ENCODE measurements around the gene CEACAM21. TPM values are rescaled to one million over a fixed set of nuclear protein-coding genes. Genes with fewer than 3 reads are reported as not detected.

The CEACAM21 gene
- total RNA-seq, 1 experiment from 2014 or later, result not detected

DNA sequence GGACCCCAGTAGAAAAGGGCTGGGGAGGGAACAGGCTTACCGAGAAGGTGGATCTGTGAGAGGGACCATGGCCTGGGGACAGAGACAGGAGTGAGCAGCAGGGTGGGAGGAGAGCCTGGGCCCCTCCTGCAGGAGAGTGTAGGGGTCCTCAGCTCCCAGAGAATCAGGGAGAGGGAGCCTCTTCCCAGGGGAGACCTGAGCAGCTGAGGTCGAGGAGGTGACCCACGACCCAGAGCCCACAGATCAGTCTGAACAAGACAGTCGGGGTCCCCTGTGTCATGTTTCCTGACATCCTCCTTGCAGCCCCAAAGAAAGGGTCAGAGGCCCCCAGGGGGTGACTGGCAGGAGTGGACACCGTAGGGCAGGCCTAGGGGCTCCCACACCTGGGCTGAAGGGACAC lies 44.2 kb downstream of the CEACAM21 start:
- Histone ChIP-seq H3K9me2 (replicated peaks; ENCODE audit: insufficient read depth, low read length) (no peaks in the 10 kb centered on the region), H3K9me3 (ENCODE audit: low read length) (no peaks in the 10 kb centered on the region), H3K9ac (ENCODE audit: low read length) (no peak overlapping the region), H3K36me3 (ENCODE audit: insufficient read depth, low read length) (no peaks in the 10 kb centered on the region), H3K27ac (ENCODE audit: low read length) (no peak overlapping the region), H3K4me3 (ENCODE audit: low read length) (no peak overlapping the region), H3K4me1 (ENCODE audit: low read length) (no peaks in the 10 kb centered on the region), H3K4me2 (ENCODE audit: low read depth, low read length, poor library complexity, severe bottlenecking) (no peak overlapping the region), H2AFZ (ENCODE audit: low read length) (no peak overlapping the region), H3K27me3 (ENCODE audit: low read length) (no peaks in the 10 kb centered on the region), H4K20me1 (ENCODE audit: insufficient read depth, low read depth, low read length) (no peaks in the 10 kb centered on the region), H3K79me2 (ENCODE audit: low read length) (no peaks in the 10 kb centered on the region)
- DNase-seq, result no peak

- no peaks in the 10 kb centered on the region for H3K79me2 ChIP-seq (ENCODE audit: low read length)
- H3K9me3 ChIP-seq (ENCODE audit: low read length), result no peaks in the 10 kb centered on the region
- no peak overlapping the region for H3K9ac ChIP-seq (ENCODE audit: low read length)
- no peaks in the 10 kb centered on the region for H3K36me3 ChIP-seq (ENCODE audit: insufficient read depth, low read length)
- H3K27me3 ChIP-seq (ENCODE audit: low read length), result no peaks in the 10 kb centered on the region
- H2AFZ ChIP-seq (ENCODE audit: low read length), result no peak overlapping the region
- no peak overlapping the region for H3K4me2 ChIP-seq (ENCODE audit: low read depth, low read length, poor library complexity, severe bottlenecking)
- H3K4me1 ChIP-seq (ENCODE audit: low read length), result no peaks in the 10 kb centered on the region
- H3K4me3 ChIP-seq (ENCODE audit: low read length), result no peak overlapping the region
- H3K27ac ChIP-seq (ENCODE audit: low read length), result no peak overlapping the region
- no peak for DNase-seq
- no peaks in the 10 kb centered on the region for H4K20me1 ChIP-seq (ENCODE audit: insufficient read depth, low read depth, low read length)
- H3K9me2 ChIP-seq (replicated peaks; ENCODE audit: insufficient read depth, low read length), result no peaks in the 10 kb centered on the region
These were observed 45.3 kb downstream of the CEACAM21 start for GRCh38 chr19:41621226-41621625.

- Histone ChIP-seq H3K4me2 (ENCODE audit: low read depth, low read length, poor library complexity, severe bottlenecking) (no peak overlapping the region), H3K4me3 (ENCODE audit: low read length) (no peak overlapping the region), H4K20me1 (ENCODE audit: insufficient read depth, low read depth, low read length) (no peaks in the 10 kb centered on the region), H3K36me3 (ENCODE audit: insufficient read depth, low read length) (no peaks in the 10 kb centered on the region), H3K9me2 (replicated peaks; ENCODE audit: insufficient read depth, low read length) (no peaks in the 10 kb centered on the region), H3K9me3 (ENCODE audit: low read length) (no peaks in the 10 kb centered on the region), H3K27ac (ENCODE audit: low read length) (no peak overlapping the region), H3K79me2 (ENCODE audit: low read length) (no peaks in the 10 kb centered on the region), H3K27me3 (ENCODE audit: low read length) (no peaks in the 10 kb centered on the region), H3K4me1 (ENCODE audit: low read length) (no peaks in the 10 kb centered on the region), H2AFZ (ENCODE audit: low read length) (no peak overlapping the region), H3K9ac (ENCODE audit: low read length) (no peak overlapping the region)
- no peak for DNase-seq
These were observed 45.7 kb downstream of the CEACAM21 start for GRCh38 chr19:41621654-41622053.

- H3K4me1 ChIP-seq (ENCODE audit: low read length), result no peaks in the 10 kb centered on the region
- H3K27me3 ChIP-seq (ENCODE audit: low read length), result no peaks in the 10 kb centered on the region
- no peak overlapping the region for H3K4me3 ChIP-seq (ENCODE audit: low read length)
- H3K9ac ChIP-seq (ENCODE audit: low read length), result no peak overlapping the region
- no peaks in the 10 kb centered on the region for H3K9me3 ChIP-seq (ENCODE audit: low read length)
- H3K9me2 ChIP-seq (replicated peaks; ENCODE audit: insufficient read depth, low read length), result no peaks in the 10 kb centered on the region
- no peaks in the 10 kb centered on the region for H3K36me3 ChIP-seq (ENCODE audit: insufficient read depth, low read length)
- no peak for DNase-seq
- no peaks in the 10 kb centered on the region for H3K79me2 ChIP-seq (ENCODE audit: low read length)
- no peak overlapping the region for H3K27ac ChIP-seq (ENCODE audit: low read length)
- no peaks in the 10 kb centered on the region for H4K20me1 ChIP-seq (ENCODE audit: insufficient read depth, low read depth, low read length)
- H3K4me2 ChIP-seq (ENCODE audit: low read depth, low read length, poor library complexity, severe bottlenecking), result no peak overlapping the region
- H2AFZ ChIP-seq (ENCODE audit: low read length), result no peak overlapping the region
These were observed 47.4 kb downstream of the CEACAM21 start for GRCh38 chr19:41623360-41623759.

DNA sequence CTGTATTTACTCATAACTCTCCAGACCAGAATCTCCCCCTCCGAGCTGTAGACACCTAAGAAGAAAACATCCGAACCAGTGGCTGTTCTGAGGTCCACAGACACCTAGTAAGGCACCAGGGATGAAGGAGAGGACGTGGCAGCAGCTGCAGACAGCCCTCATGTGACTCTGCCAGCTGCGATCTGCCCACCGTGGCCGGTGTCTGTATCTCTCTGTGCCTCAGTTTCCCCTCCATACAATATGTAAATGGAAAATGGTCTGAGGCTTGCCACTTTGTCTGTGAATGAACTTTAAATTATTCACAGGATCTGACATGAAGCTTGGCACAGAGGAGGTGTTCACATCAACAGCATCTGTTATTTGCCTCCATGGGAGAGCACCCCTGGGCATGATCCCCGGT lies 48.5 kb downstream of the CEACAM21 start:
- Histone ChIP-seq H3K9ac (ENCODE audit: low read length) (no peak overlapping the region), H3K9me3 (ENCODE audit: low read length) (no peaks in the 10 kb centered on the region), H3K4me3 (ENCODE audit: low read length) (no peak overlapping the region), H3K4me2 (ENCODE audit: low read depth, low read length, poor library complexity, severe bottlenecking) (no peak overlapping the region), H3K36me3 (ENCODE audit: insufficient read depth, low read length) (no peaks in the 10 kb centered on the region), H3K4me1 (ENCODE audit: low read length) (no peaks in the 10 kb centered on the region), H3K27ac (ENCODE audit: low read length) (no peak overlapping the region), H2AFZ (ENCODE audit: low read length) (no peak overlapping the region), H3K27me3 (ENCODE audit: low read length) (no peaks in the 10 kb centered on the region), H3K79me2 (ENCODE audit: low read length) (no peaks in the 10 kb centered on the region), H3K9me2 (replicated peaks; ENCODE audit: insufficient read depth, low read length) (no peaks in the 10 kb centered on the region), H4K20me1 (ENCODE audit: insufficient read depth, low read depth, low read length) (no peaks in the 10 kb centered on the region)
- no peak for DNase-seq

GRCh38 chr19:41624937-41625336 lies 49.0 kb downstream of the CEACAM21 start:
- Histone ChIP-seq H3K79me2 (ENCODE audit: low read length) (no peaks in the 10 kb centered on the region), H3K4me2 (ENCODE audit: low read depth, low read length, poor library complexity, severe bottlenecking) (no peak overlapping the region), H3K4me1 (ENCODE audit: low read length) (no peaks in the 10 kb centered on the region), H3K4me3 (ENCODE audit: low read length) (no peak overlapping the region), H3K27ac (ENCODE audit: low read length) (no peak overlapping the region), H3K36me3 (ENCODE audit: insufficient read depth, low read length) (no peaks in the 10 kb centered on the region), H4K20me1 (ENCODE audit: insufficient read depth, low read depth, low read length) (no peaks in the 10 kb centered on the region), H3K9ac (ENCODE audit: low read length) (no peak overlapping the region), H3K9me2 (replicated peaks; ENCODE audit: insufficient read depth, low read length) (no peaks in the 10 kb centered on the region), H2AFZ (ENCODE audit: low read length) (no peak overlapping the region), H3K27me3 (ENCODE audit: low read length) (no peaks in the 10 kb centered on the region), H3K9me3 (ENCODE audit: low read length) (no peaks in the 10 kb centered on the region)
- no peak for DNase-seq

DNA sequence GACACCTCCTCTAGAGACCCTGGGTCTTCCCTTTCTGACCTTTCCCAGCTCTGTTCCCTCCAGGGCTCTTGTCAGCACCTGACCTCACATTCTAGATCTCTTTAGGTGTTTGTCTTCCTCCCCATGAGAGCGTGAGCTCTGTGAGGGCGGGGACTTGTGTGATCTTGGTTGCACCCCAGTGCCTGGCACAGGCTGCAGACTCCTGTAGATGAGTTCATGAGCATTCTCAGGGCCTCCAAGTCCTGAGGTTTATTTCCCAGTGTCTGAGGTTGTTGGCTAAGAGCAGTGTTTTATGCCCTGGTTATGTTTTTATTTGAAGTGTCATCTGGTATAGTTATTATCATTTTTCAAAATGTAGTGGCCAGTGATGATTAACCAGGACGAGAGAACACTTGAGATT lies 50.3 kb downstream of the CEACAM21 start:
- Histone ChIP-seq H3K4me1 (ENCODE audit: low read length) (no peaks in the 10 kb centered on the region), H3K27ac (ENCODE audit: low read length) (no peak overlapping the region), H3K4me2 (ENCODE audit: low read depth, low read length, poor library complexity, severe bottlenecking) (no peak overlapping the region), H3K9ac (ENCODE audit: low read length) (no peak overlapping the region), H3K79me2 (ENCODE audit: low read length) (no peaks in the 10 kb centered on the region), H2AFZ (ENCODE audit: low read length) (no peak overlapping the region), H3K9me3 (ENCODE audit: low read length) (no peaks in the 10 kb centered on the region), H4K20me1 (ENCODE audit: insufficient read depth, low read depth, low read length) (no peaks in the 10 kb centered on the region), H3K27me3 (ENCODE audit: low read length) (no peaks in the 10 kb centered on the region), H3K9me2 (replicated peaks; ENCODE audit: insufficient read depth, low read length) (no peaks in the 10 kb centered on the region), H3K36me3 (ENCODE audit: insufficient read depth, low read length) (no peaks in the 10 kb centered on the region), H3K4me3 (ENCODE audit: low read length) (no peak overlapping the region)
- no peak for DNase-seq

DNA sequence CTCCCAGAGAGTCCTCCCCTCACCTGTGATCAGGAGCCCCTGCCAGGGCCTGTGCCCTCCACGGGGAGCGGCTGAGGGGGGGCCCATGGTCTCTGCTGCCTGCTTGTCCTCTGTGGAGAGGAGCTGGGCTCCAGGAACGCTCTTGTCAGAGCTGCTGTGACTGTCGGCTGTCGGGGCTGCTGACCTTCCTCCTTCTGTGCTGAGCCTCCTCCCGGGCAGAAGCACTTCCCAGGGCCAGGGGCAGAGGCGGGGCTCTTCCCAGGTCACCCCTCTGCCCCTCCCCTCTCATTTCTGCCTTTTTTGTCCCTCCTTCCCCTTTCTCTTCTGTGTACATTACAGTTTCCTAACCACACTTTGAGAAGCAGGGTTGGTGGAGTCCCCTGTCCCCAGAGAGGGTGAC lies 50.9 kb downstream of the CEACAM21 start, which contains the start of gene CEACAM4:
Gene CEACAM4 (minus strand): TSS at position 198 of the 400 bp plus-strand sequence. CDS start 111 bp downstream, at position 87.
- Histone ChIP-seq H3K9me3 (ENCODE audit: low read length) (no peaks in the 10 kb centered on the region), H3K4me2 (ENCODE audit: low read depth, low read length, poor library complexity, severe bottlenecking) (no peak within 1 kb of the TSS), H3K36me3 (ENCODE audit: insufficient read depth, low read length) (no peaks in the 10 kb centered on the region), H3K27ac (ENCODE audit: low read length) (no peak within 1 kb of the TSS), H3K4me1 (ENCODE audit: low read length) (no peaks in the 10 kb centered on the region), H3K27me3 (ENCODE audit: low read length) (no peaks in the 10 kb centered on the region), H3K4me3 (ENCODE audit: low read length) (no peak within 1 kb of the TSS), H2AFZ (ENCODE audit: low read length) (no peak within 1 kb of the TSS), H3K9me2 (replicated peaks; ENCODE audit: insufficient read depth, low read length) (no peaks in the 10 kb centered on the region), H3K79me2 (ENCODE audit: low read length) (no peaks in the 10 kb centered on the region), H4K20me1 (ENCODE audit: insufficient read depth, low read depth, low read length) (no peaks in the 10 kb centered on the region), H3K9ac (ENCODE audit: low read length) (no peak within 1 kb of the TSS)
- no peak for DNase-seq

Data from Karpas-422 (cell line).